Measurements from ENCODE around the gene RAB3C. TPM values are rescaled to one million over a fixed set of nuclear protein-coding genes. Genes with fewer than 3 reads are reported as not detected.

The RAB3C gene
- total RNA-seq, 1 donor from 2014 or later = 0.47 TPM

- ChIA-PET CTCF (no interaction called here), POLR2A (no interaction called here)
- Mint-ChIP-seq H3K36me3 (ENCODE audit: low read depth) (peaks cover 2% of the 10 kb centered on the region), H3K4me1 (peaks cover 5% of the 10 kb centered on the region), H3K9me3 (peaks cover 10% of the 10 kb centered on the region), H3K27me3 (peaks cover 1% of the 10 kb centered on the region), H3K4me3 (no peak overlapping the region), H3K27ac (no peak overlapping the region)
- ATAC-seq (ENCODE audit: low read depth) = no peak
- TF ChIP-seq, protein P1, sequence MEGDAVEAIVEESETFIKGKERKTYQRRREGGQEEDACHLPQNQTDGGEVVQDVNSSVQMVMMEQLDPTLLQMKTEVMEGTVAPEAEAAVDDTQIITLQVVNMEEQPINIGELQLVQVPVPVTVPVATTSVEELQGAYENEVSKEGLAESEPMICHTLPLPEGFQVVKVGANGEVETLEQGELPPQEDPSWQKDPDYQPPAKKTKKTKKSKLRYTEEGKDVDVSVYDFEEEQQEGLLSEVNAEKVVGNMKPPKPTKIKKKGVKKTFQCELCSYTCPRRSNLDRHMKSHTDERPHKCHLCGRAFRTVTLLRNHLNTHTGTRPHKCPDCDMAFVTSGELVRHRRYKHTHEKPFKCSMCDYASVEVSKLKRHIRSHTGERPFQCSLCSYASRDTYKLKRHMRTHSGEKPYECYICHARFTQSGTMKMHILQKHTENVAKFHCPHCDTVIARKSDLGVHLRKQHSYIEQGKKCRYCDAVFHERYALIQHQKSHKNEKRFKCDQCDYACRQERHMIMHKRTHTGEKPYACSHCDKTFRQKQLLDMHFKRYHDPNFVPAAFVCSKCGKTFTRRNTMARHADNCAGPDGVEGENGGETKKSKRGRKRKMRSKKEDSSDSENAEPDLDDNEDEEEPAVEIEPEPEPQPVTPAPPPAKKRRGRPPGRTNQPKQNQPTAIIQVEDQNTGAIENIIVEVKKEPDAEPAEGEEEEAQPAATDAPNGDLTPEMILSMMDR (IDR thresholded peaks at IDR 0.05) = no peak
- intact Hi-C loops (cut with micrococcal nuclease) = no loop called here
- DNase-seq = no peak
Measured at GRCh38 chr5:58714046-58714445, 131.2 kb downstream of the RAB3C start.

DNA sequence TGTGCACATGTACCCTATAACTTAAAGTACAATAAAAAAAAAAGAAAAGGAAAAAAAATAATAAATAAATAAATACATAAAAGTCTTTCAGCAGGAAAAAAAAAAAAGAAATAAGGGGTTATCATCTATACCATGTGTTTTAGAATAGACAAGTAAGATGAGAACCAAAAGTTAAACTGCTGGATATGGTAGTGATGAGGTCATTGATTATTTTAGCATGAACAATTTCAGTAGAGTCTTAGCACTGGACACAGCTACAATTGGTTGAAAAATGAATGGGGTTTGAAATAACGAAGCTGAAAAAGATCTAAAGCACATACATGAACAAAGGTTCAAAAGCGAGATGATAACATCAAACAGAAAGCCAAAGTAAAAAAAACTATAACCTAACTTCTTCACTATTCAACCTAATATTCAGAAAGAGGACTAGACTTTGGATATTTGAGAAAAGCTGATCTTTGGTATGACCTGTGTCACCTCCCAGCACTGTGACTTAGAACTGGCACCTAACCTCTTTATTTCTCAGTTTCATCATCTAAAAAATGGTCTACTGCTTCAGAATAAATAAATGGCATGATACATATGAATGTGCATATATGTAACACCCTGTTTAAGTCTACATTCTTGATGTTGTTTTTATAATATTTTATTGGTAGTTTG, 133.3 kb downstream of the RAB3C start:
- intact Hi-C loops (cut with micrococcal nuclease) = no loop called here
- no peak for ATAC-seq (ENCODE audit: low read depth)
- H3K9me3 Mint-ChIP-seq = peaks cover 10% of the 10 kb centered on the region
- no peak overlapping the region for H3K4me3 Mint-ChIP-seq
- DNase-seq = no peak
- peaks cover 2% of the 10 kb centered on the region for H3K36me3 Mint-ChIP-seq (ENCODE audit: low read depth)
- no peak overlapping the region for H3K27ac Mint-ChIP-seq
- POLR2A ChIA-PET = no interaction called here
- H3K4me1 Mint-ChIP-seq = no peaks in the 10 kb centered on the region
- TF ChIP-seq, protein P1 (IDR thresholded peaks at IDR 0.05) = no peak
- H3K27me3 Mint-ChIP-seq = peaks cover 1% of the 10 kb centered on the region
- CTCF ChIA-PET = no interaction called here

DNA sequence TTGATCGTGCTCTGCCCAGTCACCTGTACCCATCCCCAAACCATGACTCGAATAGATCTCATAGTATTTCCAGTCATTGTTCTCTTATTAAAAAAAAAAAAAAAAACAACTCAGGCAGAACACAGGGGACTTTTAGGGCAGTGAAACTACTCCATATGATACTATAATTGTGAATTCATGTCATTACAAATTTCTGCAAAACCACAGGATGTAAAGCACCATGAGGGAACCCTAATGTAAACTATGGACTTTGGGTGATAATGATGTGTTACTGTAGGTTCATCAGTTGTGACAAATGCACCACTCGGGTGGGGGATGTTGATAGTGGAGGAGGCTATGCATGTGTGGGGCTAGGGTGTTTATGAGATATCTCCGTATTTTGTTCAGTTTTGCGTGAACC, 133.8 kb downstream of the RAB3C start:
- no peak overlapping the region for H3K27ac Mint-ChIP-seq
- peaks cover 1% of the 10 kb centered on the region for H3K27me3 Mint-ChIP-seq
- no peak for ATAC-seq (ENCODE audit: low read depth)
- intact Hi-C loops (cut with micrococcal nuclease) = no loop called here
- no peak overlapping the region for H3K4me3 Mint-ChIP-seq
- TF ChIP-seq, protein P1 (IDR thresholded peaks at IDR 0.05) = no peak
- no peaks in the 10 kb centered on the region for H3K4me1 Mint-ChIP-seq
- H3K9me3 Mint-ChIP-seq = peaks cover 10% of the 10 kb centered on the region
- ChIA-PET POLR2A (no interaction called here), CTCF (no interaction called here)
- DNase-seq = no peak
- peaks cover 2% of the 10 kb centered on the region for H3K36me3 Mint-ChIP-seq (ENCODE audit: low read depth)

DNA sequence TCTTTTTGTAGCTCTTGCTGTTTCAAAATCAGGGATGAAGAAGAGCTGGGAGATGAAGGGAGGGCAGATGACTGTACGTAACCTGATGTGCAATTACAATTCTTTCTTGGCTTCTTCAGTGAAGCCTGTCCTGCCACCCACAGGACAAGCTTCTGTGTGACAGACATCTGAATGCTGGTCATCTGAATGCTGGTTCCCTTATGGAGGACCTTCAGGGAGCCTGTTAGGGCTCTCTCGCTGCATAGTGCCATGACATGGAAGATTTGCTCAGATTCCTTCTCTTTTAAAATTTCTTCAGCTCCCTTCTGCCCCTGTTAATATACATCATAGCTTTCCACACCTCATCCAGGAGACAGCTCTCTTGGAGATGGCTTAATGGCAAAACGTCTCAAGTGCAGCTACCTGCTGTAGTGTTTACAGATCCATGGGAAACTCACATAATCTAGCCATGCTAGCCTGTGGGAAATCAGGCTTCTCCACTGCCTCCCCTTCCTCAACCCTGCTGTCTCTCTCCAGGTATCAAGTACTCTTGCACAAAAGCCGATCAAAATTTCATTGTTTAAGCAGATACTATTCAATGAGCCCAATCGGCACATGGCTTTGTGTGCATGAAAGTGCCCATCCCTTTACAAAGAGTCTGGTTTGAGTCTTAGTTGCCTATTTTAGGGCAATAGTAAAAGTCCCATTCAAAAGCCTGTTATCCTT, 134.6 kb downstream of the RAB3C start:
- Mint-ChIP-seq H3K4me1 (no peaks in the 10 kb centered on the region), H3K9me3 (peaks cover 10% of the 10 kb centered on the region), H3K4me3 (no peak overlapping the region), H3K36me3 (ENCODE audit: low read depth) (peaks cover 2% of the 10 kb centered on the region), H3K27me3 (peaks cover 1% of the 10 kb centered on the region), H3K27ac (no peak overlapping the region)
- ATAC-seq (ENCODE audit: low read depth) (no peak), DNase-seq (no peak)
- ChIA-PET CTCF (no interaction called here), POLR2A (no interaction called here)
- TF ChIP-seq, protein P1 (IDR thresholded peaks at IDR 0.05) = no peak
- intact Hi-C loops (cut with micrococcal nuclease) = no loop called here

DNA sequence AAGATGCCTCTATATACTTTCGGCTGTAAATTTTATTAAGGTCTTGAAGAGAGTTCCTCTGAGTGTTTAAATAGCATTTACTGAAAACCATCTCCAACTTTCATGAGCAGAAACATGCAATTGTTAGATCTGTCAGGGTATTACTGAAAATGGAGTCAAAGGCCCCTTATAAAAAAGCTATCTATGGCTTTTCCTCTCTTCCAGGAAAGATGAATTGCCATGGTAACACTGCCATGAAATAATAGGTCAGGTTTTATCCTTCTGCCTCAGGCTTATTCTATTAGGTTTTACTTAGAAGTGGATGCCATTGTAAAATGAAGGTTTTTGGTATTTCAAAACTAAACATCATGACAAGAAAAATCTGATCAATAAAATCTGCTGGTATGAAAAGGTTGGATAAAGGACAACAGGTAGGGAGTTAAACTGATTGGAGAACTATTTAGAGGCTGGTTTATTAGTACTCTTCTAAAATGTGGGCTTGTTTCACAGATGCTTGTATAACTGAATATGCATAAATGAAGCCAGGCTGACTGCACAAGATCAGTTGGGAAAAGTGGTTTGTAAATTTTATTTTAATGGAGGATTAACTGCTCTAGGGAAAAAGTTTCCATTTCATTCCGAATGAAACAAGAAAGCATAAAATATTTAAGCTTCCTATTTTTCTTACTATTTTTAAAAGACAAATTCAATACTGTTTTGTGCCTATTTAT, 135.5 kb downstream of the RAB3C start:
- ChIA-PET POLR2A (no interaction called here), CTCF (no interaction called here)
- TF ChIP-seq, protein P1 (IDR thresholded peaks at IDR 0.05) = no peak
- Mint-ChIP-seq H3K27ac (no peak overlapping the region), H3K4me1 (no peaks in the 10 kb centered on the region), H3K4me3 (no peak overlapping the region), H3K27me3 (peaks cover 1% of the 10 kb centered on the region), H3K9me3 (peaks cover 6% of the 10 kb centered on the region), H3K36me3 (ENCODE audit: low read depth) (peaks cover 2% of the 10 kb centered on the region)
- ATAC-seq (ENCODE audit: low read depth) (no peak), DNase-seq (no peak)
- intact Hi-C loops (cut with micrococcal nuclease) = no loop called here

Data from activated B cell treated with CpG ODN at 0.5 μM for 24 hours (primary cell).